Measurements from ENCODE around the gene GPRC5C.

The GPRC5C gene

DNA sequence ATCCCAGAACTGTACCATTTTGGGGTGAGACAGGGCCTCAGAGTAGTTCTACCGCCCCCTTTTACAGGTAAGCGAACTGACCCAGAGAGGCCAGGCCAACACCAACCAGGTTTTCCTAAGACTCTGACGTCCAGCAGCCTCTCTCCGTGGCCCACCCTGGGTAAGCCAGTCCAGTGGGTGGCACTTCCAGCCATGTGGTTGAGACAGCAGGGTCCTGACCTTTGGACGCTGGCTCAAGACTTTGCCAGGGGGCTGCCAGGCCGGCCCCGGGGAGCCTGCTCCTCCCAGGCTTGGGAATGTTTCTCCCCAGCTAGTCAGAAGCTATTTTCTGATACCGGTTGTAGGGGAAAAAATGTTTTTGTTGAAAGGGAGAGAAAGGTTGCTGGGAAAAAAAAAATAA is 16.9 kb downstream of the GPRC5C start:
- Histone ChIP-seq H3K9me3 (ENCODE audit: insufficient read depth, low read length, severe bottlenecking) (no peaks in the 10 kb centered on the region), H2AFZ (ENCODE audit: low read depth, low read length) (no peak overlapping the region), H3K4me3 (ENCODE audit: low read depth in 1 of 2, low read length in 2 of 2) (no peak overlapping the region), H3K4me2 (ENCODE audit: insufficient read depth, low read length) (no peak overlapping the region), H4K20me1 (ENCODE audit: insufficient read depth, low read length) (peaks cover 17% of the 10 kb centered on the region; the same call in 1 of the 2 replicates), H3K4me1 (ENCODE audit: insufficient read depth, low read length) (peaks cover 15% of the 10 kb centered on the region), H3K27me3 (ENCODE audit: insufficient read depth, low read length, poor library complexity) (peaks cover 10% of the 10 kb centered on the region), H3K27ac (ENCODE audit: low read length) (no peak overlapping the region), H3K36me3 (ENCODE audit: insufficient read depth, low read length) (no peaks in the 10 kb centered on the region), H3K79me2 (ENCODE audit: insufficient read depth, low read length) (no peaks in the 10 kb centered on the region), H3K9ac (ENCODE audit: low read depth, low read length) (no peak overlapping the region)
- no peak for ATAC-seq (ENCODE audit: insufficient read depth, low read depth)
- DNase-seq: no peak
- no peak for TF ChIP-seq EZH2 (IDR thresholded peaks at IDR 0.05; ENCODE audit: borderline replicate concordance, low read depth, low read length, severe bottlenecking)
- TF ChIP-seq, protein P1, sequence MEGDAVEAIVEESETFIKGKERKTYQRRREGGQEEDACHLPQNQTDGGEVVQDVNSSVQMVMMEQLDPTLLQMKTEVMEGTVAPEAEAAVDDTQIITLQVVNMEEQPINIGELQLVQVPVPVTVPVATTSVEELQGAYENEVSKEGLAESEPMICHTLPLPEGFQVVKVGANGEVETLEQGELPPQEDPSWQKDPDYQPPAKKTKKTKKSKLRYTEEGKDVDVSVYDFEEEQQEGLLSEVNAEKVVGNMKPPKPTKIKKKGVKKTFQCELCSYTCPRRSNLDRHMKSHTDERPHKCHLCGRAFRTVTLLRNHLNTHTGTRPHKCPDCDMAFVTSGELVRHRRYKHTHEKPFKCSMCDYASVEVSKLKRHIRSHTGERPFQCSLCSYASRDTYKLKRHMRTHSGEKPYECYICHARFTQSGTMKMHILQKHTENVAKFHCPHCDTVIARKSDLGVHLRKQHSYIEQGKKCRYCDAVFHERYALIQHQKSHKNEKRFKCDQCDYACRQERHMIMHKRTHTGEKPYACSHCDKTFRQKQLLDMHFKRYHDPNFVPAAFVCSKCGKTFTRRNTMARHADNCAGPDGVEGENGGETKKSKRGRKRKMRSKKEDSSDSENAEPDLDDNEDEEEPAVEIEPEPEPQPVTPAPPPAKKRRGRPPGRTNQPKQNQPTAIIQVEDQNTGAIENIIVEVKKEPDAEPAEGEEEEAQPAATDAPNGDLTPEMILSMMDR (IDR thresholded peaks at IDR 0.05; ENCODE audit: borderline replicate concordance, extremely low read depth, low read length, poor library complexity, severe bottlenecking): no peak

DNA sequence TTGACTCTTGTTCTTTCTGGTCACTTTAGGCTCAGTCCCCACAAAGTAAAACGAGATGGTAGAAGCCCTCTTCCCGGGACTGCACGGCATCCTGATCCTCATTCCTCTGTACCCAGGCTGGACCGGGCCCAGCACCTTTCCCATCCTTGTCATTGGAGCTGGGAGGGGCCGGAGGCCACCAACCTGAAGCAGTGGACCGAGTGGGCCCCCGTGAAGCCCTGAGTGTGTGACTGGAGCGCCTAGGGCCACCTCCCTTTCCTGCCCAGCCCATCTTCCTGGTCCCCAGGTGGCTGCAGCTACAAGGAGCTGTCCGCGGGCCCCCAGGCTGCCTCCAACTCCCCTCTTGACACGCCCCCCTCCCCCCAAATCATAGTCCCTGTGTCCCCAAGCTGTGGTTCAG is 17.4 kb downstream of the GPRC5C start:
- Histone ChIP-seq H3K27ac (ENCODE audit: low read length) (no peak overlapping the region), H2AFZ (ENCODE audit: low read depth, low read length) (no peak overlapping the region), H3K9me3 (ENCODE audit: insufficient read depth, low read length, severe bottlenecking) (no peaks in the 10 kb centered on the region), H3K27me3 (ENCODE audit: insufficient read depth, low read length, poor library complexity) (peaks cover 10% of the 10 kb centered on the region), H3K4me3 (ENCODE audit: low read depth in 1 of 2, low read length in 2 of 2) (no peak overlapping the region), H3K4me1 (ENCODE audit: insufficient read depth, low read length) (peaks cover 15% of the 10 kb centered on the region), H4K20me1 (ENCODE audit: insufficient read depth, low read length) (peaks cover 17% of the 10 kb centered on the region), H3K36me3 (ENCODE audit: insufficient read depth, low read length) (no peaks in the 10 kb centered on the region), H3K4me2 (ENCODE audit: insufficient read depth, low read length) (no peak overlapping the region), H3K79me2 (ENCODE audit: insufficient read depth, low read length) (no peaks in the 10 kb centered on the region), H3K9ac (ENCODE audit: low read depth, low read length) (no peak overlapping the region)
- ATAC-seq (ENCODE audit: insufficient read depth, low read depth): no peak
- TF ChIP-seq EZH2 (IDR thresholded peaks at IDR 0.05; ENCODE audit: borderline replicate concordance, low read depth, low read length, severe bottlenecking): no peak
- TF ChIP-seq, protein P1 (IDR thresholded peaks at IDR 0.05; ENCODE audit: borderline replicate concordance, extremely low read depth, low read length, poor library complexity, severe bottlenecking): no peak
- DNase-seq: no peak

DNA sequence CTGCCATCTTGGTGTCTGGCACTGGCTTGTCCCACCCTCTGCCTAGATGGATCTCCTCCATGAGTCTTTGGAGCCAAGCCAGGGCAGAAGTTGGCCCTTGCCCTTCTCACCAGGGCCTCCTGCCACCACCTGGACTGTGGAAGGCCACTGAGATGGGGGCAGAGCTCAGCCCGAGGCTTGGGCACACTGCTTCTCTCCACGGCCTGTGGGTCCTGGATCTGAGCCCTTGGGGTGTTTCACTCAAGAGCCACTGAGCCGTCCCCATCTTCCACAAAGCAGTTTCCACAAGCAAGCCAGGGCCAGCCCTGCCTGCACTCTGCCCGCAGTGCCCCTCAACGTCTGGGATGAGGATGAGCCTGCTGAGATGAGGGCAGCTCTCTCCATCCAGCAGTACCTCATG is 17.9 kb downstream of the GPRC5C start:
- DNase-seq (no peak), ATAC-seq (ENCODE audit: insufficient read depth, low read depth) (no peak)
- Histone ChIP-seq H3K79me2 (ENCODE audit: insufficient read depth, low read length) (no peaks in the 10 kb centered on the region), H3K9me3 (ENCODE audit: insufficient read depth, low read length, severe bottlenecking) (no peaks in the 10 kb centered on the region), H3K4me2 (ENCODE audit: insufficient read depth, low read length) (no peak overlapping the region), H3K27ac (ENCODE audit: low read length) (no peak overlapping the region), H3K27me3 (ENCODE audit: insufficient read depth, low read length, poor library complexity) (peaks cover 10% of the 10 kb centered on the region), H3K4me1 (ENCODE audit: insufficient read depth, low read length) (peaks cover 15% of the 10 kb centered on the region), H3K9ac (ENCODE audit: low read depth, low read length) (no peak overlapping the region), H3K4me3 (ENCODE audit: low read depth in 1 of 2, low read length in 2 of 2) (no peak overlapping the region), H2AFZ (ENCODE audit: low read depth, low read length) (no peak overlapping the region), H3K36me3 (ENCODE audit: insufficient read depth, low read length) (no peaks in the 10 kb centered on the region), H4K20me1 (ENCODE audit: insufficient read depth, low read length) (peaks cover 21% of the 10 kb centered on the region)
- no peak for TF ChIP-seq EZH2 (IDR thresholded peaks at IDR 0.05; ENCODE audit: borderline replicate concordance, low read depth, low read length, severe bottlenecking)
- TF ChIP-seq, protein P1 (IDR thresholded peaks at IDR 0.05; ENCODE audit: borderline replicate concordance, extremely low read depth, low read length, poor library complexity, severe bottlenecking): no peak

GRCh38 chr17:74450231-74450630 is 18.3 kb downstream of the GPRC5C start:
- H3K9ac ChIP-seq (ENCODE audit: low read depth, low read length): no peak overlapping the region
- peaks cover 10% of the 10 kb centered on the region for H3K27me3 ChIP-seq (ENCODE audit: insufficient read depth, low read length, poor library complexity)
- H4K20me1 ChIP-seq (ENCODE audit: insufficient read depth, low read length): peaks cover 22% of the 10 kb centered on the region
- TF ChIP-seq EZH2 (IDR thresholded peaks at IDR 0.05; ENCODE audit: borderline replicate concordance, low read depth, low read length, severe bottlenecking): no peak
- TF ChIP-seq, protein P1 (IDR thresholded peaks at IDR 0.05; ENCODE audit: borderline replicate concordance, extremely low read depth, low read length, poor library complexity, severe bottlenecking): no peak
- ATAC-seq (ENCODE audit: insufficient read depth, low read depth) (no peak), DNase-seq (no peak)
- no peak overlapping the region for H3K4me2 ChIP-seq (ENCODE audit: insufficient read depth, low read length)
- no peak overlapping the region for H3K4me3 ChIP-seq (ENCODE audit: low read depth in 1 of 2, low read length in 2 of 2)
- peaks cover 15% of the 10 kb centered on the region for H3K4me1 ChIP-seq (ENCODE audit: insufficient read depth, low read length)
- no peak overlapping the region for H2AFZ ChIP-seq (ENCODE audit: low read depth, low read length)
- H3K27ac ChIP-seq (ENCODE audit: low read length): no peak overlapping the region
- no peaks in the 10 kb centered on the region for H3K36me3 ChIP-seq (ENCODE audit: insufficient read depth, low read length)
- H3K79me2 ChIP-seq (ENCODE audit: insufficient read depth, low read length): no peaks in the 10 kb centered on the region
- H3K9me3 ChIP-seq (ENCODE audit: insufficient read depth, low read length, severe bottlenecking): no peaks in the 10 kb centered on the region

All from DND-41 (cell line).